Tibial nerve (tissue), 3 donors: ENCODE results near the gene DNAJC13.

ENCODE experiments used
- POLR2A ChIP-seq, 2 donors: fragments of 450-650 bp; IDR thresholded peaks; one replicate each; pipeline ENCODE4 v1.6.1; 2017; ENCODE audit warnings: antibody characterized with exemption in 2 of 2, mild to moderate bottlenecking in 2 of 2, moderate library complexity in 2 of 2
- TF ChIP-seq, protein P1 (sequence below), 5 experiments: fragments of 200-600 bp in 3 of 5; fragments of 450-650 bp in 2 of 5; sonication (generic) in 3 of 5; IDR thresholded peaks; one replicate each; pipeline ENCODE4 v1.5.1; 2016 to 2019; ENCODE audit warnings: antibody characterized with exemption in 5 of 5, mild to moderate bottlenecking in 3 of 5, moderate library complexity in 2 of 5

DNA sequence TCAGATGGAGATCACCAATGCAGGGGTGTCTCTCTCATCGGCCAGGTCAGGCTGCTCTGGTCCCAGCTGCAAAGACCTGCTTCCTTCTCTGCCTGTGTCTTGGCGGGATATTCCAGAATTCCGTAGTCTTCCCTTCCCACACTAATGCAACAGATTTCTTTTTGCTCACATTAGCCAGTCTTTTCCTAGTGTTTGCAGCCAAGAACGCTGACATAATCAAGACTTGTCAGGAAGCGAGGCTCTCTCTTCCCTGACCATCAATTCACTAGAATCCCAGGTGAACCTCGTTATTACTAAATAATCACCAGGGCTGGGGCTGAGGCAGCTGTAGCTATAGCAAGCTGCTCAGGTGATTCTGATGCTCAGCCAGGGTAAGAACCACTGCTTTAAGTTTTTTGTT lies 136.5 kb downstream of the DNAJC13 start:
- TF ChIP-seq, protein P1, sequence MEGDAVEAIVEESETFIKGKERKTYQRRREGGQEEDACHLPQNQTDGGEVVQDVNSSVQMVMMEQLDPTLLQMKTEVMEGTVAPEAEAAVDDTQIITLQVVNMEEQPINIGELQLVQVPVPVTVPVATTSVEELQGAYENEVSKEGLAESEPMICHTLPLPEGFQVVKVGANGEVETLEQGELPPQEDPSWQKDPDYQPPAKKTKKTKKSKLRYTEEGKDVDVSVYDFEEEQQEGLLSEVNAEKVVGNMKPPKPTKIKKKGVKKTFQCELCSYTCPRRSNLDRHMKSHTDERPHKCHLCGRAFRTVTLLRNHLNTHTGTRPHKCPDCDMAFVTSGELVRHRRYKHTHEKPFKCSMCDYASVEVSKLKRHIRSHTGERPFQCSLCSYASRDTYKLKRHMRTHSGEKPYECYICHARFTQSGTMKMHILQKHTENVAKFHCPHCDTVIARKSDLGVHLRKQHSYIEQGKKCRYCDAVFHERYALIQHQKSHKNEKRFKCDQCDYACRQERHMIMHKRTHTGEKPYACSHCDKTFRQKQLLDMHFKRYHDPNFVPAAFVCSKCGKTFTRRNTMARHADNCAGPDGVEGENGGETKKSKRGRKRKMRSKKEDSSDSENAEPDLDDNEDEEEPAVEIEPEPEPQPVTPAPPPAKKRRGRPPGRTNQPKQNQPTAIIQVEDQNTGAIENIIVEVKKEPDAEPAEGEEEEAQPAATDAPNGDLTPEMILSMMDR (IDR thresholded peaks at IDR 0.05) = no peak
- no peak for TF ChIP-seq POLR2A (IDR thresholded peaks at IDR 0.05)
